ENCODE data around the gene SLC5A1. TPM values are rescaled to one million over a fixed set of nuclear protein-coding genes. Genes with fewer than 3 reads are reported as not detected.
A peak's percentile ranks its signal among the peaks of the same experiment; 100 is the strongest.

Gene SLC5A1
- 0.12 TPM in 1 of 2 replicates, not detected in the other for total RNA-seq (2014; rRNA removed)
- Bru-seq, nascent RNA = percentile 6 among the genes with signal in this experiment
- BruChase-seq, experiment 1, labeled RNA remaining after a 6-hour chase = percentile 5 among the genes with signal in this experiment
- percentile 9 among the genes with signal in this experiment for BruChase-seq, experiment 2, labeled RNA remaining after a 2-hour chase
- long read RNA-seq = 0 reads

GRCh38 chr22:32042924-32043323, at the start of gene SLC5A1:
SLC5A1 (plus strand) TSS chr22:32043261; CDS start chr22:32043282, 21 bp downstream.
- no peak within 1 kb of the TSS for H3K27ac ChIP-seq (ENCODE audit: low read length)
- intact Hi-C loops (cut with micrococcal nuclease) = no loop called here
- peaks cover 9% of the 10 kb centered on the region; the same call in 1 of the 2 replicates for H3K4me1 ChIP-seq (ENCODE audit: insufficient read depth, low read length)
- no peak within 1 kb of the TSS for H3K4me2 ChIP-seq (ENCODE audit: low read length)
- H4K20me1 ChIP-seq (ENCODE audit: low read length) = no peaks in the 10 kb centered on the region
- H3K79me2 ChIP-seq (ENCODE audit: low read length) = no peaks in the 10 kb centered on the region
- no TSS peak for BruUV-seq (replicated peaks)
- ChIA-PET CTCF (no interaction called here), POLR2A (ENCODE audit: unreplicated experiment) (no interaction called here)
- no peak within 1 kb of the TSS for H2AFZ ChIP-seq (ENCODE audit: low read length)
- ATAC-seq = peak; percentile 49; the same call in 1 of the 2 replicates
- H3F3A ChIP-seq (ENCODE audit: low read length, unreplicated experiment) = no peaks in the 10 kb centered on the region
- TF ChIP-seq EZH2phosphoT487 (IDR thresholded peaks at IDR 0.05; ENCODE audit: borderline replicate concordance, low read length) = no peak
- no peak for TF ChIP-seq EZH2 (IDR thresholded peaks at IDR 0.05; ENCODE audit: low read length, unreplicated experiment)
- H3K36me3 ChIP-seq (ENCODE audit: low read depth, low read length) = no peaks in the 10 kb centered on the region
- no peaks in the 10 kb centered on the region for H3K27me3 ChIP-seq (ENCODE audit: low read length)
- H3K4me3 ChIP-seq (ENCODE audit: low read length) = no peak within 1 kb of the TSS
- no peaks in the 10 kb centered on the region for H3K9me3 ChIP-seq (ENCODE audit: low read length)
- no peak within 1 kb of the TSS for H3K9ac ChIP-seq (ENCODE audit: low read length)
- DNase-seq = peak; percentile 56
- no peaks in the 10 kb centered on the region for H3K9me2 ChIP-seq (replicated peaks; ENCODE audit: low read length)

GRCh38 chr22:31995046-31995445, 48.0 kb upstream of the SLC5A1 start:
- intact Hi-C loops (cut with micrococcal nuclease) = no loop called here
- Histone ChIP-seq H3K4me2 (ENCODE audit: low read length) (no peak overlapping the region), H3K36me3 (ENCODE audit: low read depth, low read length) (no peaks in the 10 kb centered on the region), H2AFZ (ENCODE audit: low read length) (no peak overlapping the region), H3K9ac (ENCODE audit: low read length) (no peak overlapping the region), H3K4me3 (ENCODE audit: low read length) (no peak overlapping the region), H4K20me1 (ENCODE audit: low read length) (no peaks in the 10 kb centered on the region), H3K27me3 (ENCODE audit: low read length) (peaks cover 6% of the 10 kb centered on the region; the same call in 1 of the 2 replicates), H3K9me3 (ENCODE audit: low read length) (no peaks in the 10 kb centered on the region), H3F3A (ENCODE audit: low read length, unreplicated experiment) (no peaks in the 10 kb centered on the region), H3K4me1 (ENCODE audit: insufficient read depth, low read length) (no peaks in the 10 kb centered on the region), H3K79me2 (ENCODE audit: low read length) (no peaks in the 10 kb centered on the region), H3K27ac (ENCODE audit: low read length) (no peak overlapping the region), H3K9me2 (replicated peaks; ENCODE audit: low read length) (no peaks in the 10 kb centered on the region)
- no peak for ATAC-seq
- no TSS peak for BruUV-seq (replicated peaks)
- CTCF ChIA-PET = no interaction called here
- no peak for TF ChIP-seq EZH2phosphoT487 (IDR thresholded peaks at IDR 0.05; ENCODE audit: borderline replicate concordance, low read length)
- TF ChIP-seq, protein P1, sequence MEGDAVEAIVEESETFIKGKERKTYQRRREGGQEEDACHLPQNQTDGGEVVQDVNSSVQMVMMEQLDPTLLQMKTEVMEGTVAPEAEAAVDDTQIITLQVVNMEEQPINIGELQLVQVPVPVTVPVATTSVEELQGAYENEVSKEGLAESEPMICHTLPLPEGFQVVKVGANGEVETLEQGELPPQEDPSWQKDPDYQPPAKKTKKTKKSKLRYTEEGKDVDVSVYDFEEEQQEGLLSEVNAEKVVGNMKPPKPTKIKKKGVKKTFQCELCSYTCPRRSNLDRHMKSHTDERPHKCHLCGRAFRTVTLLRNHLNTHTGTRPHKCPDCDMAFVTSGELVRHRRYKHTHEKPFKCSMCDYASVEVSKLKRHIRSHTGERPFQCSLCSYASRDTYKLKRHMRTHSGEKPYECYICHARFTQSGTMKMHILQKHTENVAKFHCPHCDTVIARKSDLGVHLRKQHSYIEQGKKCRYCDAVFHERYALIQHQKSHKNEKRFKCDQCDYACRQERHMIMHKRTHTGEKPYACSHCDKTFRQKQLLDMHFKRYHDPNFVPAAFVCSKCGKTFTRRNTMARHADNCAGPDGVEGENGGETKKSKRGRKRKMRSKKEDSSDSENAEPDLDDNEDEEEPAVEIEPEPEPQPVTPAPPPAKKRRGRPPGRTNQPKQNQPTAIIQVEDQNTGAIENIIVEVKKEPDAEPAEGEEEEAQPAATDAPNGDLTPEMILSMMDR (conservative IDR thresholded peaks at IDR 0.05; ENCODE audit: low read depth, low read length) = 0 out of 2 replicates have a peak, but pooled peaks have one; percentile 37
- TF ChIP-seq EZH2 (IDR thresholded peaks at IDR 0.05; ENCODE audit: low read length, unreplicated experiment) = no peak
- peak; percentile 4 for DNase-seq
- POLR2A ChIA-PET (ENCODE audit: unreplicated experiment) = no interaction called here

GRCh38 chr22:31995807-31996206, 47.3 kb upstream of the SLC5A1 start:
- no peaks in the 10 kb centered on the region for H3K4me1 ChIP-seq (ENCODE audit: insufficient read depth, low read length)
- POLR2A ChIA-PET (ENCODE audit: unreplicated experiment) = no interaction called here
- CTCF ChIA-PET = interaction anchor here (0.6 kb wide), 1 partner anchor 108 kb away, joined by 5 read pairs; no protein-coding TSS in a partner anchor
- intact Hi-C loops (cut with micrococcal nuclease) = no loop called here
- ATAC-seq (no peak), DNase-seq (no peak)
- H4K20me1 ChIP-seq (ENCODE audit: low read length) = no peaks in the 10 kb centered on the region
- no peaks in the 10 kb centered on the region for H3K9me3 ChIP-seq (ENCODE audit: low read length)
- no TSS peak for BruUV-seq (replicated peaks)
- H3K27me3 ChIP-seq (ENCODE audit: low read length) = no peaks in the 10 kb centered on the region
- no peak overlapping the region for H2AFZ ChIP-seq (ENCODE audit: low read length)
- H3K9ac ChIP-seq (ENCODE audit: low read length) = no peak overlapping the region
- H3K9me2 ChIP-seq (replicated peaks; ENCODE audit: low read length) = no peaks in the 10 kb centered on the region
- no peaks in the 10 kb centered on the region for H3F3A ChIP-seq (ENCODE audit: low read length, unreplicated experiment)
- H3K79me2 ChIP-seq (ENCODE audit: low read length) = no peaks in the 10 kb centered on the region
- TF ChIP-seq EZH2 (IDR thresholded peaks at IDR 0.05; ENCODE audit: low read length, unreplicated experiment) (no peak), EZH2phosphoT487 (IDR thresholded peaks at IDR 0.05; ENCODE audit: borderline replicate concordance, low read length) (no peak)
- TF ChIP-seq, protein P1 (conservative IDR thresholded peaks at IDR 0.05; ENCODE audit: low read depth, low read length) = no peak
- no peak overlapping the region for H3K4me2 ChIP-seq (ENCODE audit: low read length)
- no peak overlapping the region for H3K27ac ChIP-seq (ENCODE audit: low read length)
- H3K4me3 ChIP-seq (ENCODE audit: low read length) = no peak overlapping the region
- no peaks in the 10 kb centered on the region for H3K36me3 ChIP-seq (ENCODE audit: low read depth, low read length)
